K562 (cell line): ENCODE results near the gene CEACAM18. TPM values are rescaled to one million over a fixed set of nuclear protein-coding genes. Genes with fewer than 3 reads are reported as not detected.

Source experiments
- ARNT ChIP-seq, 2 experiments: fragments of 450-650 bp; IDR thresholded peaks; 2 replicates each; pipeline ENCODE4 v1.6.1; 2016; ENCODE audit warnings: mild to moderate bottlenecking in 1 of 2
- BHLHE40 ChIP-seq: IDR thresholded peaks from 2 replicates; pipeline ENCODE4 v1.6.1; 2011; ENCODE audit warnings: low read length, improper control_type of control experiment
- CHD2 ChIP-seq: IDR thresholded peaks from 2 replicates; pipeline ENCODE4 v1.6.1; 2011; ENCODE audit warnings: low read depth, low read length
- FOXM1 ChIP-seq, 2 experiments: fragments of 450-650 bp in 1 of 2; sonication (generic) in 1 of 2; formaldehyde crosslinking in 1 of 2; IDR thresholded peaks; 2 replicates each; pipeline versions ENCODE4 v1.6.1 to v1.9.0; 2017 to 2022; ENCODE audit warnings: low read depth in 2 of 2, mild to moderate bottlenecking in 2 of 2, missing genetic modification reagents in 1 of 2, moderate library complexity in 1 of 2
- GATA2 ChIP-seq: sonication (generic); formaldehyde crosslinking; IDR thresholded peaks from 2 replicates; pipeline ENCODE4 v1.4.0; 2020; ENCODE audit warnings: mild to moderate bottlenecking, missing genetic modification reagents
- MAFG ChIP-seq: fragments of 450-650 bp; conservative IDR thresholded peaks from 2 replicates; pipeline ENCODE4 v1.6.1; 2016; ENCODE audit warnings: missing genetic modification characterization, missing compliant biosample characterization
- NCOA6 ChIP-seq: fragments of 450-650 bp; IDR thresholded peaks from 2 replicates; pipeline ENCODE4 v1.6.1; 2017; ENCODE audit warnings: mild to moderate bottlenecking
- SAFB2 ChIP-seq: fragments of 200-400 bp; formaldehyde crosslinking; IDR thresholded peaks from 2 replicates; pipeline ENCODE4 v1.6.1; 2018; ENCODE audit warnings: borderline replicate concordance, low read length, low read depth, moderate library complexity; ENCODE audit not compliant: severe bottlenecking
- SMARCB1 ChIP-seq: IDR thresholded peaks from 2 replicates; pipeline ENCODE4 v1.6.1; 2011; ENCODE audit warnings: improper control_type of control experiment, low read depth; ENCODE audit not compliant: insufficient read length
- SP2 ChIP-seq: IDR thresholded peaks from 2 replicates; pipeline ENCODE4 v1.6.1; 2011; ENCODE audit warnings: mild to moderate bottlenecking, low read depth, low read length, moderate library complexity; ENCODE audit not compliant: poor library complexity, severe bottlenecking; ENCODE audit errors: extremely low read depth
- ZNF282 ChIP-seq: sonication (generic); formaldehyde crosslinking; IDR thresholded peaks from 2 replicates; pipeline ENCODE4 v1.8.1; 2023; ENCODE audit warnings: missing genetic modification reagents
- ZNF561 ChIP-seq: fragments of 450-650 bp; formaldehyde crosslinking; conservative IDR thresholded peaks from 2 replicates; pipeline ENCODE4 v1.4.0; 2020; ENCODE audit warnings: mild to moderate bottlenecking, moderate library complexity
- ZNF586 ChIP-seq: fragments of 450-650 bp; formaldehyde crosslinking; conservative IDR thresholded peaks from 2 replicates; pipeline ENCODE4 v1.4.0; 2020; ENCODE audit warnings: mild to moderate bottlenecking, moderate library complexity
- polyA plus RNA-seq, 8 experiments: library from polyadenylated mRNA; depleted of rRNA in 4 of 8; stranded (reverse) in 5 of 8; unstranded in 3 of 8; fragments of >200 nt; fragmentation: Nextera tagmentation in 2 of 8; fragmentation: Illumina TruSeq in 1 of 8; extraction: Ambion mirVana in 2 of 8; extraction: Trizol in 1 of 8; gene quantifications; 2 replicates each; pipeline versions ENCODE4 v1.2.1 to v1.2.3, GENCODE V29; 2011 to 2014; ENCODE audit warnings: inconsistent platforms in 1 of 8, missing spikeins in 1 of 8
- total RNA-seq, 7 experiments: library from RNA; depleted of rRNA in 6 of 7; stranded (reverse); fragments of >200 nt in 6 of 7; fragmentation: Illumina TruSeq in 2 of 7; extraction: Trizol in 2 of 7; gene quantifications; 2 replicates each; pipeline versions ENCODE4 v1.2.1 to v1.2.3, GENCODE V29; 2011 to 2021; ENCODE audit warnings: low replicate concordance in 1 of 7
- TF ChIP-seq, protein P1 (sequence below): fragments of 250-450 bp; sonication (Bioruptor Pico); IDR thresholded peaks from 2 replicates; pipeline ENCODE4 v1.5.0; 2021
- TF ChIP-seq, protein P2 (sequence below): fragments of 250-450 bp; sonication (Bioruptor Pico); IDR thresholded peaks from 2 replicates; pipeline ENCODE4 v1.8.0; 2021; ENCODE audit warnings: mild to moderate bottlenecking, moderate library complexity
- TF ChIP-seq, protein P3 (sequence below): fragments of 250-450 bp; sonication (Bioruptor Pico); IDR thresholded peaks from 2 replicates; pipeline ENCODE4 v1.4.0; 2020; ENCODE audit warnings: mild to moderate bottlenecking, moderate library complexity
- TF ChIP-seq, protein P4 (sequence below): fragments of 250-450 bp; sonication (Bioruptor Pico); IDR thresholded peaks from 2 replicates; pipeline ENCODE4 v1.4.0; 2020
- TF ChIP-seq, protein P5 (sequence below): sonication (generic); formaldehyde crosslinking; IDR thresholded peaks from 2 replicates; pipeline ENCODE4 v1.8.0; 2022; ENCODE audit warnings: mild to moderate bottlenecking, low read depth, missing genetic modification reagents

CEACAM18 gene
- total and polyA plus RNA-seq, 9 of the 15 experiments (the other 6 are each of a cell fraction or from before 2014, with no cell fraction given): 0.08 to 0.24 (median 0.15) TPM; not detected in 3

DNA sequence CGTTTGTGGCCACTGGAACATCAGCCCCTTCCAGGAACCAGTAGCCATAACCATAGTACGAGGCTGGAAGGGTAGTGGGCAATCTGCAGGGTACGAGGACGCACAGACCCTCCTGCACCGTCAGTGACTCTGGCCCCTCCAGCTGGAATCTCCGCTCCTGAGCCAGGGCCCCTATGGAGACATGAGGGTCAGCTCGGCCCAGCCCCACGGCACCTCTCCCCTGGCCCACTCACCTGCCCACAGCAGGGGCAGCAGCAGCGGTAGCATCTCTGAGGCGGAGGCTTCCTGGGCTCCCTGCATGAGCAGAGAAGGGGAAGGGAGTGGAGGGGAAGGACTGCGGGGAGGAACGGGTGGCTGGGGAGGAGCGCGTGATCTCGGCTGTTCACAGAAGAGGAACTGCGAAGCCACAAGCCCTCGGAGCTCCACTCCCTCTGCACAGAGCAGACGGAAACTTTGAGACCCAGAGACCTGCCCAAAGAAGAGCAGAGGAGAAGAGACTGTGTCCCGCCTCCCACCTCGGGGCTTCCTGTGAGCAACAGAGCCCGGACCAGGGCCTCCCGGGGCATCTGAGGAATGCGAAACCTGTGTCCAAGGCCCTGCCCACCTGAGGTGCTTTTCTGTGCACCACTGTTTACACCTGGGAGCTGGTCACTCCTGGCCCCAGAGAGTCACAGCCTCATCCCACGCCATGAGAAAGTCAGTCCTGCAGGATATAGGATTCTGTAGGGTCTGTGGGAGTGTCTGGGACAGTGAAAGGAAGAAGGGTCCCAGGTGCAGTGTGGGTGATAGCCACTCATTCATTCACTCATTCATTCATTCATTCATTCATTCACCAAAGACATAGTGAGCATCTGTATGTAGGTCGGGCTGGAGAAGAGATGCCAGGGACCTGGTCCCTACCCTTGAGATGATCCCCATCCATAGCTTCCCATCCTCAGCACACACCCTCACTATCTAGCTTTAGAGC is 53.3 kb downstream of the CEACAM18 start, which contains the start of gene SIGLEC6 (continued):
- TF ChIP-seq, protein P1, sequence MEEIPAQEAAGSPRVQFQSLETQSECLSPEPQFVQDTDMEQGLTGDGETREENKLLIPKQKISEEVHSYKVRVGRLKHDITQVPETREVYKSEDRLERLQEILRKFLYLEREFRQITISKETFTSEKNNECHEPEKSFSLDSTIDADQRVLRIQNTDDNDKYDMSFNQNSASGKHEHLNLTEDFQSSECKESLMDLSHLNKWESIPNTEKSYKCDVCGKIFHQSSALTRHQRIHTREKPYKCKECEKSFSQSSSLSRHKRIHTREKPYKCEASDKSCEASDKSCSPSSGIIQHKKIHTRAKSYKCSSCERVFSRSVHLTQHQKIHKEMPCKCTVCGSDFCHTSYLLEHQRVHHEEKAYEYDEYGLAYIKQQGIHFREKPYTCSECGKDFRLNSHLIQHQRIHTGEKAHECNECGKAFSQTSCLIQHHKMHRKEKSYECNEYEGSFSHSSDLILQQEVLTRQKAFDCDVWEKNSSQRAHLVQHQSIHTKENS (CRISPR knock-in tag): no peak
- TF ChIP-seq SP2 (no peak), MAFG (no peak), ZNF561 (CRISPR knock-in tag) (no peak), NCOA6 (no peak), ZNF282 (no peak), FOXM1 (IDR thresholded peaks at IDR 0.05; ENCODE audit: low read depth) (no peak), FOXM1 (CRISPR knock-in tag; IDR thresholded peaks at IDR 0.05; ENCODE audit: low read depth) (no peak), ZNF586 (CRISPR knock-in tag) (no peak), BHLHE40 (peak; percentile 64), SMARCB1 (no peak), ARNT (IDR thresholded peaks at IDR 0.05) (no peak), GATA2 (CRISPR knock-in tag) (no peak), SAFB2 (no peak), CHD2 (no peak)
- TF ChIP-seq, protein P2, sequence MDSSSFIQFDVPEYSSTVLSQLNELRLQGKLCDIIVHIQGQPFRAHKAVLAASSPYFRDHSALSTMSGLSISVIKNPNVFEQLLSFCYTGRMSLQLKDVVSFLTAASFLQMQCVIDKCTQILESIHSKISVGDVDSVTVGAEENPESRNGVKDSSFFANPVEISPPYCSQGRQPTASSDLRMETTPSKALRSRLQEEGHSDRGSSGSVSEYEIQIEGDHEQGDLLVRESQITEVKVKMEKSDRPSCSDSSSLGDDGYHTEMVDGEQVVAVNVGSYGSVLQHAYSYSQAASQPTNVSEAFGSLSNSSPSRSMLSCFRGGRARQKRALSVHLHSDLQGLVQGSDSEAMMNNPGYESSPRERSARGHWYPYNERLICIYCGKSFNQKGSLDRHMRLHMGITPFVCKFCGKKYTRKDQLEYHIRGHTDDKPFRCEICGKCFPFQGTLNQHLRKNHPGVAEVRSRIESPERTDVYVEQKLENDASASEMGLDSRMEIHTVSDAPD: no peak
- TF ChIP-seq, protein P3, sequence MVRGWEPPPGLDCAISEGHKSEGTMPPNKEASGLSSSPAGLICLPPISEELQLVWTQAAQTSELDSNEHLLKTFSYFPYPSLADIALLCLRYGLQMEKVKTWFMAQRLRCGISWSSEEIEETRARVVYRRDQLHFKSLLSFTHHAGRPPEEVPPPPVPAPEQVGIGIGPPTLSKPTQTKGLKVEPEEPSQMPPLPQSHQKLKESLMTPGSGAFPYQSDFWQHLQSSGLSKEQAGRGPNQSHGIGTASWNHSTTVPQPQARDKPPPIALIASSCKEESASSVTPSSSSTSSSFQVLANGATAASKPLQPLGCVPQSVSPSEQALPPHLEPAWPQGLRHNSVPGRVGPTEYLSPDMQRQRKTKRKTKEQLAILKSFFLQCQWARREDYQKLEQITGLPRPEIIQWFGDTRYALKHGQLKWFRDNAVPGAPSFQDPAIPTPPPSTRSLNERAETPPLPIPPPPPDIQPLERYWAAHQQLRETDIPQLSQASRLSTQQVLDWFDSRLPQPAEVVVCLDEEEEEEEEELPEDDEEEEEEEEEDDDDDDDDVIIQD (CRISPR knock-in tag): no peak
- TF ChIP-seq, protein P4, sequence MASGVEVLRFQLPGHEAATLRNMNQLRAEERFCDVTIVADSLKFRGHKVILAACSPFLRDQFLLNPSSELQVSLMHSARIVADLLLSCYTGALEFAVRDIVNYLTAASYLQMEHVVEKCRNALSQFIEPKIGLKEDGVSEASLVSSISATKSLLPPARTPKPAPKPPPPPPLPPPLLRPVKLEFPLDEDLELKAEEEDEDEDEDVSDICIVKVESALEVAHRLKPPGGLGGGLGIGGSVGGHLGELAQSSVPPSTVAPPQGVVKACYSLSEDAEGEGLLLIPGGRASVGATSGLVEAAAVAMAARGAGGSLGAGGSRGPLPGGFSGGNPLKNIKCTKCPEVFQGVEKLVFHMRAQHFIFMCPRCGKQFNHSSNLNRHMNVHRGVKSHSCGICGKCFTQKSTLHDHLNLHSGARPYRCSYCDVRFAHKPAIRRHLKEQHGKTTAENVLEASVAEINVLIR (CRISPR knock-in tag): no peak
- TF ChIP-seq, protein P5, sequence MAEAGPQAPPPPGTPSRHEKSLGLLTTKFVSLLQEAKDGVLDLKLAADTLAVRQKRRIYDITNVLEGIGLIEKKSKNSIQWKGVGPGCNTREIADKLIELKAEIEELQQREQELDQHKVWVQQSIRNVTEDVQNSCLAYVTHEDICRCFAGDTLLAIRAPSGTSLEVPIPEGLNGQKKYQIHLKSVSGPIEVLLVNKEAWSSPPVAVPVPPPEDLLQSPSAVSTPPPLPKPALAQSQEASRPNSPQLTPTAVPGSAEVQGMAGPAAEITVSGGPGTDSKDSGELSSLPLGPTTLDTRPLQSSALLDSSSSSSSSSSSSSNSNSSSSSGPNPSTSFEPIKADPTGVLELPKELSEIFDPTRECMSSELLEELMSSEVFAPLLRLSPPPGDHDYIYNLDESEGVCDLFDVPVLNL (CRISPR knock-in tag): no peak
